GM18520 (cell line): ENCODE measurements around the gene PCP2.

Source experiments
- ATAC-seq: cut with Tn5 transposase; IDR thresholded peaks from one replicate; pipeline ENCODE4 v1.9.1; 2021; ENCODE audit not compliant: unreplicated experiment

The PCP2 gene

DNA sequence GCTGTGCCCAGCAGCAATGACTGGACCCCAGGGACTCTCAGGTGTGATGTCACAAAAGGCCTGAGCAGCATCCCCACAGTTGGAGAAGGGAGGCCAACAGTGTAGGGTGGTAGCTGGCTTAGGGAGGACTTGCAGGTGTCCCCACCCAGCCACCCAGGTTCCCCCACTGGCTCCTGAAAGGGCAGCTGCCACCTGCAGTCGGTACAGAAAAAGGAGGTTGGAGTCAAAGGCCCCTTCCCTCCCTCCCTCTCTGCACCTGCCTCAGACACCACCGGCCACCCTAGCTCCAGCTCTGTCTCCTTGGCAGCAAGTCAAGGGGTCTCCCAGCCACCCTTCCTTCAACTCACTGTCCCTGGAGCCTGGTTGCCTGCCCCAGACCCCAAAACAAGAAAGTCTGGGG, at the start of gene PCP2:
TSS of gene PCP2 (minus strand) at position 22 of the 400 bp plus-strand sequence. CDS start 262 bp downstream, outside the sequence.
- ATAC-seq, result no peak

DNA sequence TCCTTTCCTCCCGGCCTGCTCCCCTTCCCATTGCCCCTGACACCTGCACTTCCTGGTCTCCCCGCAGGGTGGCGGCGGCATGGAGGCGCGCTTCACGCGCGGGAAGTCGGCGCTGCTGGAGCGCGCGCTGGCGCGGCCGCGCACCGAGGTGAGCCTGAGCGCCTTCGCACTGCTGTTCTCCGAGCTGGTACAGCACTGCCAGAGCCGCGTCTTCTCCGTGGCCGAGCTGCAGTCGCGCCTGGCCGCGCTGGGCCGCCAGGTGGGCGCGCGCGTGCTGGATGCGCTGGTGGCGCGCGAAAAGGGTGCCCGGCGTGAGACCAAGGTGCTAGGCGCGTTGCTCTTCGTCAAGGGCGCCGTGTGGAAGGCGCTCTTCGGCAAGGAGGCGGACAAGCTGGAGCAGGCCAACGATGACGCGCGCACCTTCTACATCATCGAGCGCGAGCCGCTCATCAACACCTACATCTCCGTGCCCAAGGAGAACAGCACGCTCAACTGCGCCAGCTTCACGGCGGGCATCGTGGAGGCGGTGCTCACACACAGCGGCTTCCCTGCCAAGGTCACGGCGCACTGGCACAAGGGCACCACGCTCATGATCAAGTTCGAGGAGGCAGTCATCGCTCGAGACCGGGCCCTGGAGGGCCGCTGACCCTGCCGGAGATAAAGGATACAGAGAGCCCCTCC, 48.8 kb upstream of the PCP2 start:
- no peak for ATAC-seq

DNA sequence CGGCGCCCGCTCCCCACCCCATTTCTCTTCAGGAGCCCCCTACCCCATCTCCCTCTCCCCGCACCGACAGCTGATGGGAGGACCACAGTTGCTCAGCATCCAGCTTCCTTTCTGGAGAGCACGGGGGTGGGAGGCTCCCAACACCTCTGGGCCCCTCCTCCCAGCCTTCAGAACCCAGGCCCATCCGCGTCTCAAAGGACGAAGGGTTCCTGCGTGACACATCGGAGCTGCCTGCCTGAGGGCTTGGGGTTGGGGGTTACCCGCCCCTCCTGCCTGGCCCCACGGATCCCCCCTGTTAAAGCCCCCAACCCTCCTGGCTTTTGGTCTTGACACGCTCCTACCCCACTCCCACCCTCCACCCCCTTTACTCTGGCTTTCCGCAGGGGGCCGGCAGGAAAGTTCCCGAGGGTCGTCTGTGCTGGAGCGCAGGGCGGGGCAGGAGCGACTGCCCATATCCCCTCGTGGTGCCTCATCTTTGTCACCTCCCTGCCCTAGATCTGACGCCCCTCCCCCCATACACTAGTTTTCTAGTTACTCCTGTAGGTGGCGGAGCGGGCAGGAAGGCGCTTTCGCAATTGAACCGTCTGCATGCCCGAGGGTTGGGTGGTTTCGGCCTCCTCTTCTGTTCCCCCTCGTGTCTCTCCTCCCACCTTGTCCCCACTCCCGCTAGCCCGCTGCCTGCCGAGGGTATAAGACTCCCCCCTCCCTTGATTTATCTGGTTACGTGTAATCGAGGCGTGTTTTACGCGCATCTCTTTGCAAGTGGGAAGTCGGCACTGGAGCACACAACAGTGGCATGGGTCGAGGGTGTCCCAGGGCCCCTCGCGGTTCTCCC, 48.0 kb upstream of the PCP2 start:
- ATAC-seq, result no peak

GRCh38 chr19:7680606-7681339, 47.3 kb upstream of the PCP2 start, which contains the start of gene TRAPPC5:
TSS of gene TRAPPC5 (plus strand) at chr19:7680833. CDS start at chr19:7682254, 1,421 bp downstream.
- ATAC-seq, result peak; percentile 66

GRCh38 chr19:7679771-7680605, 46.5 kb upstream of the PCP2 start:
- no peak for ATAC-seq

- no peak for ATAC-seq
Observed at GRCh38 chr19:7678971-7679751, 45.6 kb upstream of the PCP2 start.

GRCh38 chr19:7677669-7678311, 44.3 kb upstream of the PCP2 start:
- no peak for ATAC-seq

GRCh38 chr19:7676854-7677253, 43.3 kb upstream of the PCP2 start, which contains the start of gene MCEMP1:
TSS of gene MCEMP1 (plus strand) at chr19:7677090. CDS start at chr19:7677121, 31 bp downstream.
- ATAC-seq, result no peak

DNA sequence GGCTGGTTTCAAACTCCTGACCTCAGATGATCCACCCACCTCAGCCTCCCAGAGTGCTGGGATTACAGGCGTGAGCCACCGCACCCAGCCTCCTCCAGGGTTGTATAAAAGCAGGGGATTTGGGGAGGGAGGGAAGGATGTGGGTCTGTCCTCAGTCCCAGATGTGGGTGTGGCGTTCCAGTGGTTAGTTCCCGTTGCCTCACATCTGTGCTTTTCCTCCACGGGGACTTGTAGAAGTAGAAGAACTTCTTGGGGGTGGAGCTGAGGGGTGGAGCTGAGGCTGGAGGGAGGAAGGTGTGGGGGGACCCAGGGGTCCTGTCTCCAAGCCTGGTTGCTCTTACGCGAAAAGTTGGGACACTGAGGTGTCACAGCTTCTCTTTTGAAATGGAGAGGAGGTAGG, 42.9 kb upstream of the PCP2 start:
- ATAC-seq, result no peak

DNA sequence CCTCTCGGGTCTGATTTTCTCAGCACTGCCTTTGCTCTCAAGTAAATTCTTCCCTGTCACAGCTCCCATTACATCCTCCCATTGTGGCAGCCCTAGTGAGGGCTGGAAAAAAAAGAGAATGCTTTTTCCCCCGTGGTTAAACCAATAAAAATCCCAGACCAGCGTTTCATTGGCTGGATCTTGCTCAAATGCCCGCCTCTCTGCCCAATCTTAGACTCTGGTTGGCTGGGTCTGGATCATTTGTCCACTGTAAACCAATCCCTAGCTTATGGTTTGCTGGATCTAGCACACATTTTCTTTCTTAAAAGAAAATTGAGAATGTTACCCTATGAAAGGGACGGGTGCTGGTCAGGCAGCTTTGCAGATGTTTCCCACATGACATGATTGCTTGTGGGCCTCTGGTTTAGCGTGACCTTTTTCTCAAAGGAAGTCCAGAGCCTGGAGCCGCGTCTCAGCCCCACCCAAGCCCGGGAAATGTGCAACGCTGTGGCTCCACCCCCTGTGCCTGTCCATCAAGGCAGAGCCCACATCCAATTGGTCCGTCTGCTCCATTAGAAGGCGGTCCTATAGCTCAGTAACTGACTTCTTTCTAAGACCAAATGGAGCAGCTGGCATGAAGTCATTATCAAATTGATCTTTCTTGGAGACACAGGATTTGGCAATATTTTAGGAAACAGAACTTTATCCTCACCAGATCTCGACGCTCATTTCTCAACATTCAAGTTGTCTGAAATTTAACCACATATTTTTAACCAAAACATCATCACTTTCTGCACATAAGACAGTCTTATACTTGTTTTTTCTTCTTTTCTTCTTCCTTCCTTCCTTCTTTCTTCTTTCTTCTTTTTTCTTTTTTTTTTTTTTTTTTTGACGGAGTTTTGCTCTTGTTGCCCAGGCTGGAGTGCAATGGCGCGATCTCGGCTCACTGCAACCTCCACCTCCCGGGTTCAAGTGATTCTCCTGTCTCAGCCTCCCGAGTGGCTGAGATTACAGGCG, 40.8 kb upstream of the PCP2 start:
- ATAC-seq, result no peak

DNA sequence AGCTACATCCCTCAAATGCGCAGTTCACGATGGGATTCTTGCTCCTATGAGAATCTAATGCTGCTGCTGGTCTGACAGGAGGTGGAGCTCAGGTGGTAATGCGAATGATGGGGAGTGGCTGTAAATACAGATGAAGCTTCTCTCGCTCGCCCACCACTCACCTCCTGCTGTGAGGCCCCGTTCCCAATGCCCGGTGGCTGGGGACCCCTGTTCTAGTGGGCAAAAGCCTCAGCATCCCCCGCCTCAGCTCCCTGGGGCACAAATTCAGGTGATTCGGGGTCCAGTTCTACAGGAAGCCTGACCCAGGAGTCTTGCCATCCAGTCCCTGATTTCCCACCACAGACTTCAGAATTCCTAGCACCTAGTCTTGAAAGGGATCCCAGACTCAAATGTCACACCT, 39.0 kb upstream of the PCP2 start:
- ATAC-seq, result no peak

DNA sequence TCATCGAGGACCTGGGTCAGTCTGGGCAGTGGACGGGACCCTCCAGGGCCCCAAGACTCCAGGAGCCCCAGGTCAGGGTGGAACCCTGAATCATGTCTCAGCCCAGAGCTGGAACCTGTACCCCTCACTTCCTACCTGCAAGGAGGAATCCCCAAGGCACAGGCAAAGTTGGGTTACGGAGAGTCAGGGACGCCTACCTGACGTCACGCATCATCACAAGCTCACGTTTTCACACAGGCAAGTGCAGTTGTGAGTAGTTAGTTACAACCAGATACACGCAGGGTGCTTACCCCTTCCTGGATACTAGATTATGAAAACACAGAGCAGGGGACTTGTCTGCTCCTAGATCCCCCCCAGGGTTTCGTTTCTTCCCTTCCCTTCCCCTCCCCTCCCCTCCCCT, 37.3 kb upstream of the PCP2 start:
- no peak for ATAC-seq

GRCh38 chr19:7670150-7670783, 36.7 kb upstream of the PCP2 start:
- ATAC-seq, result no peak

GRCh38 chr19:7669641-7670040, 36.1 kb upstream of the PCP2 start:
- no peak for ATAC-seq

- ATAC-seq, result no peak
Observed at GRCh38 chr19:7668842-7669241, 35.3 kb upstream of the PCP2 start, which contains the start of gene RETN. TSS of gene RETN (plus strand) at chr19:7669049. CDS start at chr19:7669327, 278 bp downstream.

DNA sequence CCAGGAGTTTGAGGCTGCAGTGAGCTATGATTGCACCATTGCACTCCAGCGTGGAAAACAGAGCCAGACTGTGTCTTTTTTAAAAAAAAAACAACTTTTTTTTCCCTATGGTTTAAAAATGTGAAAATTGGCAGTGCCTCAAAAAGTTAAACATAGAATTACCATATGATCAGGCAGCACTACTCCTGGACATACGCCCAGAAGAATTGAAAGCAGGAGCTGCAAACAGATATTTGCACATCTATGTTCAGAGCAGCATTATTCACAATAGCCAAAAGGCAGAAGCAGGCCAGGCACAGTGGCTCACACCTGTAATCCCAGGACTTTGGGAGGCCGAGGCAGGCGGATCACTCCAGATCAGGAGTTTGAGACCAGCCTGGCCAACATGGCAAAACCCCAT, 31.6 kb upstream of the PCP2 start:
- ATAC-seq, result no peak

DNA sequence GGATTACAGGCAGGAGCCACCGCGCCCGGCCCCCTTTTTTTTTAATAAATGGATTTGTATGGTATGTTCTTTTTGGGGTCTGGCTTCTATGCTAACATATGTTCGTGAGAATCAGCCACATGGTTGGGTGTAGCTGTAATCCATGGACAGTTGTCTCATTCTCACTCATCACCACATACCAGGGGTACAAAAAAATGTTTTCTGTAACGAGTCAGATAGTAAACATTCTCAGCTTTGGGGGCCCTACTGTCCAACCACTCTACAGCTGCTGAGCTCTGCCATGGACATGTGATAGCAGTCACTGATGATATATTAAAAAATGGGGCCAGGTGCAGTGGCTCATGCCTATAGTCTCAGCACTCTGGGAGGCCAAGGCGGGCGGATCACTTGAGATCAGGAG, 30.2 kb upstream of the PCP2 start:
- ATAC-seq, result no peak

- no peak for ATAC-seq
Observed at GRCh38 chr19:7662657-7663056, 29.1 kb upstream of the PCP2 start.
